BJ (cell line): ENCODE data around the gene TRAF2. TPM values are rescaled to one million over a fixed set of nuclear protein-coding genes. Genes with fewer than 3 reads are reported as not detected.

Experiments
- CTCF ChIA-PET: fragments of 350-600 bp; formaldehyde crosslinking; extraction: SDS; loops from one replicate; lab custom pipeline; 2021; ENCODE audit warnings: antibody characterized with exemption, inconsistent platforms; lab: Yijun Ruan, JAX
- POLR2A ChIA-PET: fragments of 300-600 bp; sonication (Branson Sonifier 250); formaldehyde crosslinking; extraction: SDS; loops from one replicate; lab custom pipeline; 2021; ENCODE audit warnings: antibody characterized with exemption; lab: Charles Lee
- DNase-seq: peaks from one replicate; pipeline ENCODE4 v3.0.0-alpha.2; 2011; ENCODE audit warnings: low read depth
- H3K27me3 ChIP-seq: 2 replicates; pipeline ENCODE4 v1.6.0; 2011; ENCODE audit warnings: low read length; ENCODE audit not compliant: control insufficient read depth, insufficient read depth
- H3K36me3 ChIP-seq: 2 replicates; pipeline ENCODE4 v1.5.1; 2011; ENCODE audit warnings: low read length; ENCODE audit not compliant: control insufficient read depth, insufficient read depth
- H3K4me3 ChIP-seq: 2 replicates; pipeline ENCODE4 v1.5.1; 2011; ENCODE audit warnings: low read depth, mild to moderate bottlenecking, control low read depth, low read length
- polyA plus RNA-seq: library from polyadenylated mRNA; depleted of rRNA; stranded (reverse); fragments of >200 nt; gene quantifications from 2 replicates; pipeline ENCODE4 v1.2.3, GENCODE V29; 2011
- TF ChIP-seq, protein P1 (sequence below): IDR thresholded peaks from 2 replicates; pipeline ENCODE4 v1.5.1; 2011; ENCODE audit warnings: low read depth, mild to moderate bottlenecking, control low read depth, inconsistent platforms, low read length, moderate library complexity; ENCODE audit not compliant: insufficient read depth

Gene TRAF2
- polyA plus RNA-seq, 1 experiment = 13.6 TPM

DNA sequence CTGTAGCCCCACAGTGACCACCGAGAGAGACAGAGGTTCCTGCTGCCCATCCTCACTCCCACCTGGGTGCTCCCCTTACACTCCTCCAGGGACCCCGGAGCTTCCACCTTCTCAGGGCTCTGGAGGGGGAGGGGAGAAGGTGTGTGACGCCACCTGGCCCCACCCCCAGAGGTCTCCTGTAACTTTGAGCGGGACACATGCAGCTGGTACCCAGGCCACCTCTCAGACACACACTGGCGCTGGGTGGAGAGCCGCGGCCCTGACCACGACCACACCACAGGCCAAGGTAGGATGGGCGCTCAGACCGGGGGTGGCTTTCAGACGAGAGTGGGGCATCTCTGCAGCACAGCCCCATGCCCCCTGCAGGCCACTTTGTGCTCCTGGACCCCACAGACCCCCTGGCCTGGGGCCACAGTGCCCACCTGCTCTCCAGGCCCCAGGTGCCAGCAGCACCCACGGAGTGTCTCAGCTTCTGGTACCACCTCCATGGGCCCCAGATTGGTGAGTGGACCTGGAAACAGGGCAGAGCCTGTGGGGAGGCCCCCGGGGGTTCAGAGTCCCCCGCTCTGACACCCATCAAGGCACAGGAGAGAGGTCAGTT, 29.7 kb upstream of the TRAF2 start:
- ChIA-PET POLR2A (no interaction called here), CTCF (interaction anchor here (0.6 to 0.9 kb wide), 2 partner anchors 14 to 192 kb away, joined by 3 read pairs; partner anchors contain the start of gene AJM1)
- Histone ChIP-seq H3K36me3 (peaks cover 11% of the 10 kb centered on the region), H3K4me3 (no peak overlapping the region), H3K27me3 (no peaks in the 10 kb centered on the region)
- no peak for DNase-seq
- TF ChIP-seq, protein P1, sequence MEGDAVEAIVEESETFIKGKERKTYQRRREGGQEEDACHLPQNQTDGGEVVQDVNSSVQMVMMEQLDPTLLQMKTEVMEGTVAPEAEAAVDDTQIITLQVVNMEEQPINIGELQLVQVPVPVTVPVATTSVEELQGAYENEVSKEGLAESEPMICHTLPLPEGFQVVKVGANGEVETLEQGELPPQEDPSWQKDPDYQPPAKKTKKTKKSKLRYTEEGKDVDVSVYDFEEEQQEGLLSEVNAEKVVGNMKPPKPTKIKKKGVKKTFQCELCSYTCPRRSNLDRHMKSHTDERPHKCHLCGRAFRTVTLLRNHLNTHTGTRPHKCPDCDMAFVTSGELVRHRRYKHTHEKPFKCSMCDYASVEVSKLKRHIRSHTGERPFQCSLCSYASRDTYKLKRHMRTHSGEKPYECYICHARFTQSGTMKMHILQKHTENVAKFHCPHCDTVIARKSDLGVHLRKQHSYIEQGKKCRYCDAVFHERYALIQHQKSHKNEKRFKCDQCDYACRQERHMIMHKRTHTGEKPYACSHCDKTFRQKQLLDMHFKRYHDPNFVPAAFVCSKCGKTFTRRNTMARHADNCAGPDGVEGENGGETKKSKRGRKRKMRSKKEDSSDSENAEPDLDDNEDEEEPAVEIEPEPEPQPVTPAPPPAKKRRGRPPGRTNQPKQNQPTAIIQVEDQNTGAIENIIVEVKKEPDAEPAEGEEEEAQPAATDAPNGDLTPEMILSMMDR = no peak

DNA sequence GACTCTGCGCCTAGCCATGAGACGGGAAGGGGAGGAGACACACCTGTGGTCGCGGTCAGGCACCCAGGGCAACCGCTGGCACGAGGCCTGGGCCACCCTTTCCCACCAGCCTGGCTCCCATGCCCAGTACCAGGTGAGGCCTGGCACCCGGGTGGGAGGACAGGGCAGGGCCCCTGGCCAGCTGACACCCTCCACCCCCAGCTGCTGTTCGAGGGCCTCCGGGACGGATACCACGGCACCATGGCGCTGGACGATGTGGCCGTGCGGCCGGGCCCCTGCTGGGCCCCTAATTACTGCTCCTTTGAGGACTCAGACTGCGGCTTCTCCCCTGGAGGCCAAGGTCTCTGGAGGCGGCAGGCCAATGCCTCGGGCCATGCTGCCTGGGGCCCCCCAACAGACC, 29.1 kb upstream of the TRAF2 start:
- Histone ChIP-seq H3K4me3 (no peak overlapping the region), H3K27me3 (no peaks in the 10 kb centered on the region), H3K36me3 (peaks cover 15% of the 10 kb centered on the region)
- CTCF ChIA-PET = interaction anchor here (0.6 kb wide), 1 partner anchor 192 kb away, joined by 3 read pairs; no protein-coding TSS in a partner anchor
- no peak for DNase-seq
- POLR2A ChIA-PET = no interaction called here
- TF ChIP-seq, protein P1 = no peak

DNA sequence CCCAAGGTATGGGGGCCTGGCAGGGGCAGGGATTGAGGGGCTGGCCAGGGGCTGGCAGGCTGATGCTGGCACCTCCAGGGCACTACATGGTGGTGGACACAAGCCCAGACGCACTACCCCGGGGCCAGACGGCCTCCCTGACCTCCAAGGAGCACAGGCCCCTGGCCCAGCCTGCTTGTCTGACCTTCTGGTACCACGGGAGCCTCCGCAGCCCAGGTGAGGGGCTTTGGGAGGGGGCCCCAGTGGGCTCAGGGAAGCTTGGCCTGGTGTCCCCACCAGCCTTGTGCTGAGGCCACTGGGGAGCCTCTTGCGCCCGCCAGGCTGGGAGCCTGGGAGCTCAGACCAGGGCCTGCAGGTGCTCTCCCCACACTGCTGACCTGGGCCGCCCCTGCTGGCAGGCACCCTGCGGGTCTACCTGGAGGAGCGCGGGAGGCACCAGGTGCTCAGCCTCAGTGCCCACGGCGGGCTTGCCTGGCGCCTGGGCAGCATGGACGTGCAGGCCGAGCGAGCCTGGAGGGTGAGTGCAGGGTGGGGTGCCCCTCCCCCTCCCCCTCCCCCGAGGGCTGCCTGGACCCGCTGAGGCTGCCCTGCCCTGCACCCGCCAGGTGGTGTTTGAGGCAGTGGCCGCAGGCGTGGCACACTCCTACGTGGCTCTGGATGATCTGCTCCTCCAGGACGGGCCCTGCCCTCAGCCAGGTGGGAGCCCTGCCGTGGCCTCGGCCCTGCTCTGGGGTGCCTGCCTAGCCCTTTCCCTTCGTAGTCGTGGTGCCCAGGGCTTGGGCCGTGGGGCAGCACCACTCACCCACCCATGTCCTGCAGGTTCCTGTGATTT, 28.5 kb upstream of the TRAF2 start:
- Histone ChIP-seq H3K36me3 (peaks cover 17% of the 10 kb centered on the region), H3K27me3 (no peaks in the 10 kb centered on the region), H3K4me3 (no peak overlapping the region)
- POLR2A ChIA-PET = no interaction called here
- TF ChIP-seq, protein P1 = no peak
- DNase-seq = no peak
- CTCF ChIA-PET = no interaction called here

DNA sequence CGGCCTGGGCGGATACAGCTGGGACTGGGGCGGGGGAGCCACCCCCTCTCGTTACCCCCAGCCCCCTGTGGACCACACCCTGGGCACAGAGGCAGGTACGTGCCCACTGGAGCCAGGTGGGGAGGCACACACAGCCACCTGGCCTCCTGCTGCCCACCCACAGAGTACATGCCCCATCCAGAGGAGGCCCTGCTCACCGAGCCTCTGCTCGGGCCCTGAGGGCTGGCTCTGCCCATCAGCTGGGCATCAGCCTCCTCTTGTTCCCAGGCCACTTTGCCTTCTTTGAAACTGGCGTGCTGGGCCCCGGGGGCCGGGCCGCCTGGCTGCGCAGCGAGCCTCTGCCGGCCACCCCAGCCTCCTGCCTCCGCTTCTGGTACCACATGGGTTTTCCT, 27.9 kb upstream of the TRAF2 start:
- ChIA-PET CTCF (interaction anchor here (0.6 to 1.9 kb wide), 2 partner anchors 15 to 66 kb away, joined by 3 to 6 read pairs; no protein-coding TSS in a partner anchor), POLR2A (no interaction called here)
- TF ChIP-seq, protein P1 = no peak
- Histone ChIP-seq H3K36me3 (peaks cover 23% of the 10 kb centered on the region), H3K27me3 (no peaks in the 10 kb centered on the region), H3K4me3 (no peak overlapping the region)
- no peak for DNase-seq

DNA sequence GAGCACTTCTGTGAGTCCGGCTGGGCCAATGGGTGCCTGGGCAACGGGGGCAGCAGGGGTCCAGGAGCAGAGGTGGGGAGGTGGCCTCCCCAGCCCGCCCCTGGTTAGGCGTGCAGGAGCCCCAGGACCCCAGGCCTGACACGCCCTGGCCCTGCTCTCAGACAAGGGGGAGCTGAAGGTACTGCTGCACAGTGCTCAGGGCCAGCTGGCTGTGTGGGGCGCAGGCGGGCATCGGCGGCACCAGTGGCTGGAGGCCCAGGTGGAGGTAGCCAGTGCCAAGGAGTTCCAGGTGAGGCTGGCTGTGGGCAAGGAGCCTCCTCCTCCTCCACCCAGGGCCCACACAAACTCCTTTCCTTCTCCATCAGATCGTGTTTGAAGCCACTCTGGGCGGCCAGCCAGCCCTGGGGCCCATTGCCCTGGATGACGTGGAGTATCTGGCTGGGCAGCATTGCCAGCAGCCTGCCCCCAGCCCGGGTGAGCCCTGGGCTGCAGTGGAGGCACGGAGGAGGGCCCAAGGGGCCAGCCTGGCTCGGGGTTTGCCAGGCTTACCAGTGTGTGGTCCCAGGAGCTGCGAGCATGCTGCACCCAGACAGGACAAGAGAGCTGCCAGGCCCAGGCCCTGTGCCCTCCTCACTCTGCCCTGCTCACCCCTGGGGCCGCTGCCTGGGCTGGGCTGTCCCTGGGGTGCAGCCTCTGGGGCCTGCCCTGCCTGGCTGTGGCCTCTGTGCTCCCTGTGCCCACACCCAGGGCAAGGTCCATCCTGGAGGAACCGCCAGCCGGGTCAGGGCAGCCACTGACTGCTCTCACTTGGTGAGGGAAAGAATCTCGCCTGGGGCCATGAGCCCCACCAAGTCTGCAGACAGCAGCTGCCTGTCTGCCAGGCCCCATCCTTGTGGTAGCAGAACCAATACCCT, 27.2 kb upstream of the TRAF2 start:
- no peak for DNase-seq
- no peaks in the 10 kb centered on the region for H3K27me3 ChIP-seq
- TF ChIP-seq, protein P1 = no peak
- no peak overlapping the region for H3K4me3 ChIP-seq
- H3K36me3 ChIP-seq = peaks cover 27% of the 10 kb centered on the region
- ChIA-PET CTCF (interaction anchor here (0.6 to 1.9 kb wide), 2 partner anchors 15 to 65 kb away, joined by 3 to 6 read pairs; no protein-coding TSS in a partner anchor), POLR2A (no interaction called here)
